NT2/D1 (cell line): ENCODE data around the gene ADAMTS10.

Source experiments
- SUZ12 ChIP-seq: IDR thresholded peaks from 2 replicates; pipeline ENCODE4 v1.6.1; 2011; ENCODE audit not compliant: insufficient read length, insufficient read depth; ENCODE audit errors: extremely low read depth
- YY1 ChIP-seq: IDR thresholded peaks from 2 replicates; pipeline ENCODE4 v1.6.1; 2011; ENCODE audit not compliant: insufficient read length, insufficient read depth

- TF ChIP-seq YY1 = no peak
- no peak for TF ChIP-seq SUZ12
These were observed at the start of gene ADAMTS10 for GRCh38 chr19:8610041-8610935.
